IPS-15b (cell line): ENCODE measurements around the gene RAD51D.

Experiments used
- H3K27me3 ChIP-seq: one replicate; pipeline ENCODE4 v1.6.1; 2013; ENCODE audit warnings: low read length; ENCODE audit not compliant: control insufficient read depth, insufficient read depth
- H3K36me3 ChIP-seq: one replicate; pipeline ENCODE4 v1.6.1; 2013; ENCODE audit warnings: low read length; ENCODE audit not compliant: control insufficient read depth, insufficient read depth
- H3K4me1 ChIP-seq: one replicate; pipeline ENCODE4 v1.6.1; 2013; ENCODE audit warnings: mild to moderate bottlenecking, low read length; ENCODE audit not compliant: control insufficient read depth, insufficient read depth
- H3K4me3 ChIP-seq: one replicate; pipeline ENCODE4 v1.5.1; 2013; ENCODE audit warnings: low read depth, low read length
- H3K9ac ChIP-seq: one replicate; pipeline ENCODE4 v1.6.1; 2013; ENCODE audit warnings: low read depth, mild to moderate bottlenecking, low read length
- H3K9me3 ChIP-seq: one replicate; pipeline ENCODE4 v1.6.1; 2013; ENCODE audit warnings: mild to moderate bottlenecking, low read length; ENCODE audit not compliant: control insufficient read depth, insufficient read depth

The RAD51D gene

DNA sequence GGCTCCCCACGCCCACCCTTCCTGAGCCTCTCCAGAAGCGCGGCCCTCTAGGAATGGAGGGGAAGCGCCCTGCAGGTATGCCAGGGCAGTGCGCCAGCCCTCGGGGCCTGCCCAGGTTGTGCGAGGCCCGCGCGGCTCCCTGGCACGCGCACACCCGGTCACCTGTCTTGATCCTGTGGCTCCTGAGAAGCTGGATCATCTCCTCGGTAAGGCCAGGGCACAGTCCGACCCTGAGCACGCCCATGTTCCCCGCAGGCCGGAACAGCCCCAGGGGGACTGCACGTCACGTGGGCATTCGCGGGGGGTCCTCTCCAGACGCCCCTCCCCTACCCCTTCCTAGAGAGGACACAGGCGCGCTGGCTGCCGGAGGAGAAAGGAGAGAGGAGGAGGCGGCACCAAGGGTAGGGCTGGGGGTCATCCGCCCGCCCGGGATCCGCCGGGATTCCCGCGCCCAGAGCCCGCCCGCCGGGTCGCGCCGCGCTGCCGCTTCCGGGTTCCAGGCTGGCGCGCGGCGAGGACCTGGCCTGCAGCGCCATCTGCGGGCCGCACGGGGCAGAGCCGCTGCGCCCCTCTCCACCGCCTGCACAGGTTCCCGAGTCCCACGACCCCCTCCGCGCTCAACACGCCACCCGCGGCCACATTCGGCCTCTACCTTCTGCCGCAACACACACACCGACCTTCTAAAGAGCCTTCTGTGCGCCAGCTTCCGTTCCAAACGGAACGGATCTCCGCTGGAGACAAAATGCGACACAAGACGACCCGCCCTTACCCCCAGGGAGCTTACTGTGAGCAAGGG lies at the start of gene RAD51D:
TSS of gene RAD51D (minus strand) at position 491 of the 796 bp plus-strand sequence. CDS start at position 244, 247 bp downstream.
- Histone ChIP-seq H3K4me1 (no peaks in the 10 kb centered on the region), H3K36me3 (no peaks in the 10 kb centered on the region), H3K27me3 (peaks cover 7% of the 10 kb centered on the region), H3K9ac (peak within 1 kb of the TSS; percentile 83), H3K9me3 (no peaks in the 10 kb centered on the region), H3K4me3 (peak within 1 kb of the TSS; percentile 87)

DNA sequence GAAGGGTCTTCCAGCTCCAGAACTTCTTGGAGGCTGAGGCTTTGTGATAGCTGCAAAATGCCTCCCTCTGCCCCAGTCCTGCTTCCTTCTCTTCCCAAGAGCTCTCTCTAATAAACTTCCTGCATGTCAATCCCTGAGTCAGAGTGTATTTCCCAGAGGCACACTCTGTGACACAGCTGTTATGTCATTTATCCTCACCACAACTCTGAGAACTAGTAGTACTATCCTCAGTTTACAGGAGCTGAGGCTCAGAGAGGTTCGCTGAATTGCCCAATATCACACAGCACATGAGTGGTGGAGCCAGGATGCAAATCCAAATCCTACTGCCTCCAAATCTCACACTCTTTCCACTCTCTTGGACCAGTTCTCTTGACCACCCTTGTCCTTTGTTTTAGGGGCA lies 48.0 kb upstream of the RAD51D start:
- no peaks in the 10 kb centered on the region for H3K9me3 ChIP-seq
- peaks cover 3% of the 10 kb centered on the region for H3K36me3 ChIP-seq
- no peak overlapping the region for H3K9ac ChIP-seq
- H3K27me3 ChIP-seq = no peaks in the 10 kb centered on the region
- no peak overlapping the region for H3K4me3 ChIP-seq
- no peaks in the 10 kb centered on the region for H3K4me1 ChIP-seq

DNA sequence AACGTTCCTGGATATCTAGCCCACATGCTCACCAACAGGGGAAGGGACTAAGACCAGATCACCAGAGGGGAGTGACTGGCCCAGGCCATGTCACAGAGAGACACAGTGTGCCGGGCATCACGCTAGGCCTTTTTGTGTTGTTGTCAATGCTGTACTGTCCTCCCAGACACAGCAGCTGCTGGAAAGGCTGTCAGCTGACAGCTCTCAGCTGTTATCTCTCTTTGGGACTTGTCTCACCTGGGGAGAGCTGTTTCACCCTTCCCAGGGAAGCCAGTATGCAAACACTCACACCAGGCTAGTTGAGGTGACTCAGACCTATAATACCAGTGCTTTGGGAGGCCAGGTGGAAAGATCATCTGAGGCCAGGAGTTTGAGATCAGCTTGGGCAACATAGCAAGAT lies 47.4 kb upstream of the RAD51D start:
- Histone ChIP-seq H3K9ac (no peak overlapping the region), H3K27me3 (no peaks in the 10 kb centered on the region), H3K9me3 (no peaks in the 10 kb centered on the region), H3K36me3 (peaks cover 3% of the 10 kb centered on the region), H3K4me3 (no peak overlapping the region), H3K4me1 (no peaks in the 10 kb centered on the region)

DNA sequence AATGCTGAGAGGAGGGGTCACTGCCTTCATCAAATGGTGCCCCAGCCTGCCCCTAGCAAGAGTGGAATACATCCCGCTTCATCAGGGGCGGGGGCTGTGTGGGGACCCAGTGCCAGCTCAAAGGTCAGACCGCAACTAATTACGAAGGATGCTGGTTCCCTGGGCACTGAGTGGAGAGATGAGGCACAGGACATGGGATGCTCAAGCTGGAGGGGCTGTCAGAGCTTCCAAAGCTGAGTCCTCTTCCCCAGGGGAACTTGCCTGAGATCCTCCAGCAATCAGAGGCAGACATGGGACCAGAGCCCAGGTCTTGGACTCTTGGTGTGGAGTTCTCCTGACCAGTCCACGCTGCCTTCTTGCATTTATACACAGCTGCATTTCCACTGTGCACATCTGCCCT lies 46.9 kb upstream of the RAD51D start:
- no peaks in the 10 kb centered on the region for H3K27me3 ChIP-seq
- H3K9ac ChIP-seq = no peak overlapping the region
- no peak overlapping the region for H3K4me3 ChIP-seq
- peaks cover 3% of the 10 kb centered on the region for H3K36me3 ChIP-seq
- H3K4me1 ChIP-seq = no peaks in the 10 kb centered on the region
- no peaks in the 10 kb centered on the region for H3K9me3 ChIP-seq

DNA sequence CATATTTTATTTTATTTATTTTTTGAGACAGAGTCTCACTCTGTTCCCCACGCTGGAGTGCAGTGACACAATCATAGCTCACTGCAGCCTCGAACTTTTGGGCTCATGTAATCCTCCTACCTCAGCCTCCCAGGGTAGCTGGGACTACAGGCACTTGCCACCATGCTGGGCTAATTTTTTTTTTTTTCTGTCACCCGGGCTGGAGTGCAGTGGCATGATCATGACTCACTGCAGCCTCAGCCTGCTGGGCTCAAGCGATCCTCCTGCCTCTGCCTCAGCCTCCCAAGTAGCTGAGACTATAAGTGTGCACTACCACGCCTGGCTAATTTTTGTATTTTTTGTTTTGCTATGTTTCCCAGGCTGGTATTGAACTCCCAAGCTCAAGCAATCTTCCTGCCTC lies 45.1 kb upstream of the RAD51D start:
- no peaks in the 10 kb centered on the region for H3K9me3 ChIP-seq
- H3K9ac ChIP-seq = no peak overlapping the region
- no peak overlapping the region for H3K4me3 ChIP-seq
- H3K36me3 ChIP-seq = peaks cover 3% of the 10 kb centered on the region
- no peaks in the 10 kb centered on the region for H3K4me1 ChIP-seq
- H3K27me3 ChIP-seq = no peaks in the 10 kb centered on the region

DNA sequence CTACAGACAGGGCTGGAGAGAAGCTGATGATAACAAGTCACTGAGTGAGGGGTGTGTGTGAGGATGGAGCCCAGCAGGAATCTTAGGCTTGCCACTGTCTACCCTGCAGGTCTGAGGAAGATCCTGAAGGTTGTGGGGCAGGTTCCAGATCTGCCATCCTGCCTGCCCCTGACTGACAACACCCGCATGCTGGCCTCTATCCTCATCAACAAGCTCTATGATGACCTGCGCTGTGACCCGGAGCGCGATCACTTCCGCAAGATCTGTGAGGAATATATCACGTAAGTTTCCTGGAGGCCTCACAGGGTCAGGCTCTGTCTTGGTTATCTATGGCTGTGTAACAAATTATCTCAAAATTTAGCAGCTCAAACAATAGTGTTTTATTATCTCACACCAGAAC lies 44.2 kb upstream of the RAD51D start:
- H3K4me3 ChIP-seq = no peak overlapping the region
- no peak overlapping the region for H3K9ac ChIP-seq
- no peaks in the 10 kb centered on the region for H3K9me3 ChIP-seq
- no peaks in the 10 kb centered on the region for H3K27me3 ChIP-seq
- no peaks in the 10 kb centered on the region for H3K4me1 ChIP-seq
- H3K36me3 ChIP-seq = peaks cover 3% of the 10 kb centered on the region

DNA sequence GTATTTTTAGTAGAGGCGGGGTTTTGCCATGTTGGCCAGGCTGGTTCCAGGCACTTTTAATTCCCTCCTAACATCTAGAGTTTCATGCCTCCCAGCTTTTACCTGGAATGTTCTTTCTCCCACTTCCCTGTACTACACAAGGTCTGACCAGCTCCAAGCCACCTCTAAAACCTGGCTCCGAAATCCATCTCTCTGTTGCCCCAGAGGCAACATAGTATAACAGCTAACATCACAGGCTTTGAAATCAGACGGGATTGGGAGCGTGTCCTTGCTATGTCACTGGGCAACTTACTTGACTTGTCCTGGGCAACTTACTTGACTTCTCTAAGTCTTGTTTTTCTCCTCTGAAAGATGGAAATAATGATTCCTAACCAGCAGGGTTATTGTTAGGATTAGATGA lies 43.1 kb upstream of the RAD51D start:
- H3K36me3 ChIP-seq = peaks cover 3% of the 10 kb centered on the region
- no peaks in the 10 kb centered on the region for H3K4me1 ChIP-seq
- no peaks in the 10 kb centered on the region for H3K27me3 ChIP-seq
- H3K4me3 ChIP-seq = no peak overlapping the region
- no peak overlapping the region for H3K9ac ChIP-seq
- no peaks in the 10 kb centered on the region for H3K9me3 ChIP-seq

DNA sequence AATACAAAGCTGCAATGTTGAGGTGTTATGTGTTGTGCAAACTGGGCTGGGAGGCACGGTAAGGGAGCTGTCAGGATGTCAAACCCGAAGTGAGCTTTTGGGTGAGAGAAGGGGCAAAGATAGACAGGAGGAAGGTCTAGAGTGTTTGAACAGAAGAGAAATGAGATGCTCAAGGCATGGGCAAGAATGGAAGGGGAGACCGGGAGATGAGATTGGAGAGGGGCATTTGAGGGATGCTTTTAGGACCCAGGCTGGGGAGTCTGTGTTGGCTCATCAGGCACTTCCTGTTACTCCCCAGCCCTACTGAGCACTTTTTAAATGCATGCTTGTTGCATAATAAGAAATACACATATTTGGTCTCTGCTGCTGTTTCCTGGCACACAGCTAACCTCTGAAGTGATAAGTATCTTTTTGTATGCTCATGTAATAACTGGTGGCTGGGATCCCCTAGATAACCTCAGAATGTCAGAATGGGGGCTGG lies 41.7 kb upstream of the RAD51D start:
- Histone ChIP-seq H3K4me3 (no peak overlapping the region), H3K9me3 (no peaks in the 10 kb centered on the region), H3K36me3 (peaks cover 3% of the 10 kb centered on the region), H3K4me1 (no peaks in the 10 kb centered on the region), H3K9ac (no peak overlapping the region), H3K27me3 (no peaks in the 10 kb centered on the region)

DNA sequence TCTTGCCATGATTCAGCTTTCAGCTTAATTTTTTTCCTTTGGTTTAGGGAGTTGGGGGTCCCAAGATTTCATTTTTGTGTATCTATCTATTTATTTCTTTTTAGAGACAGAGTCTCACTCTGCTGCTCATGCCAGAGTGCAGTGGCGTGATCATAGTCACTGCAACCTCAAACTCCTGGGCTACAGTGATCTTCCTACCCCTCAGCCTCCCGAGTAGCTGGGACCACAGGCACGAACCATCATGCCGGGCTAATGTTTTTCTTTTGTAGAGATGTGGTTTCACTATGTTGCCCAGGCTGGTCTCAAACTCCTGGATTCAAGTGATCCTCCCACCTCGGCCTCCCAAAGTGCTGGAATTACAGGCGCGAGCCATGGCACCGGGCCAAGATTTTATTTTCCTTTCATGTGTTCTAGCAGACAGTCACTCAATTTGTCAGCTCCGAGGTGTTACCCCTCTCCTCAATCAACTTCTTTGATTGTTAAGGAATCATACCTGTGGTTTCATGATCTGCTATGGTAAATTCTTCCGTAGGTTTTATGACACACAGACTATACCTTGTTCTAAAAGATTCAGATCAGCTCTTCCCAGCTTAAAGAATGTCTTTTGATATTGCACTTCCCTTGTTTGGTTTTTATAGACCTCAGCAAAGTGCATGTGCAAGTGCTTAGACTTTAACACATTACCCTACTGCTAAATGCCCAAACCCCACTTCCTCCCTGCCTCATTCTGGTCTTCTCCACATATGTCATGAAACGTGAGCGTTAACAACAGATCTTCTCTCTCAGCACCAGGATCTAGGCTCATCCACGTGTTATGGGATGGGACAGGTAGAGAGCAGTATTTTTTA lies 40.9 kb upstream of the RAD51D start:
- no peaks in the 10 kb centered on the region for H3K9me3 ChIP-seq
- no peaks in the 10 kb centered on the region for H3K27me3 ChIP-seq
- no peak overlapping the region for H3K9ac ChIP-seq
- peaks cover 3% of the 10 kb centered on the region for H3K36me3 ChIP-seq
- no peak overlapping the region for H3K4me3 ChIP-seq
- H3K4me1 ChIP-seq = no peaks in the 10 kb centered on the region

DNA sequence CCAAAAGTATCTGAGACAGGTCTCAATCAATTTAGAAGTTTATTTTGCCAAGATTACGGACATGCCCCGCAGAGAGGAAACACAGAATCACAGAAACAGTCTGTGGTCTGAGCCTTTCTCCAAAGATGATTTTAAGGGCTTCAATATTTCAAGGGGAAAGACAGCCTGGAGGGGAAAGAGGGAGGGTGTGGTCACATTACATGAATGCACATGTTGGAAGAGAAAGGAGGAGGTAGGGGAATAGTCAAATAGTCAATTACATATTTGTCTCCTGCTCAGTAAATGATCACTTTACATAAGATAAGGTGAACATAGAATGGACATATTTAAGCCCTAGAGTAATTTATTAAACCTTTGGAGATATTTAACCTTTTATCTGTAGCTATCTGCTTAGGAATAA lies 40.3 kb upstream of the RAD51D start:
- H3K4me3 ChIP-seq = no peak overlapping the region
- no peaks in the 10 kb centered on the region for H3K9me3 ChIP-seq
- no peaks in the 10 kb centered on the region for H3K27me3 ChIP-seq
- no peak overlapping the region for H3K9ac ChIP-seq
- H3K4me1 ChIP-seq = no peaks in the 10 kb centered on the region
- H3K36me3 ChIP-seq = peaks cover 3% of the 10 kb centered on the region

DNA sequence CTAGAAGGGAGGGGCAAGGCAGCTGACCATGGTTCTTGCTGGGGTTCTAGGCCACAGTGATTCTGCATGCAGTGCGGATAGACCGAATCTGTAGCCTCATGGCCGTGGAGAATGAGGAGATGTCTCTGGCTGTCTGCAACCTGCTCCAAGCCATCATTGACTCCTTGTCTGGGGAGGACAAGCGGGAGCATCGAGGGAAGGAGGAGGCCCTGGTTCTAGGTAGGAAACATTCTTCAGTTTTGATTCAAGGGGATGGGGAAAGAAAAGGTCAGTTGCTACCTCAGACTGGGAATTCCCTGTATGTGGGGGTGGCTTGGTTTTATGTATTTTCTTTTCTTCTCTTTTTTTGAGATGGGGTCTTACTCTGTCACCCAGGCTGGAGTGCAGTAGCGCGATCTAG lies 35.6 kb upstream of the RAD51D start:
- Histone ChIP-seq H3K27me3 (no peaks in the 10 kb centered on the region), H3K4me3 (no peak overlapping the region), H3K9me3 (no peaks in the 10 kb centered on the region), H3K36me3 (no peaks in the 10 kb centered on the region), H3K9ac (no peak overlapping the region), H3K4me1 (no peaks in the 10 kb centered on the region)
